Fibroblast of pulmonary artery (primary cell): ENCODE data around the gene SERPINB4.
A peak's percentile ranks its signal among the peaks of the same experiment; 100 is the strongest.
"Not testable (repeated sequence)": the region's sequence is repeated elsewhere in the genome, so short reads cannot be mapped to it uniquely, and the experiment has no call there.

Source experiments
- DNase-seq: peaks from one replicate; pipeline ENCODE4 v3.0.0-alpha.2; 2010; ENCODE audit warnings: low read depth
- H3K4me3 ChIP-seq: replicated peaks from 2 replicates; pipeline ENCODE4 v1.5.1; 2011; ENCODE audit warnings: low read depth, mild to moderate bottlenecking, control low read depth, low read length, moderate library complexity
- TF ChIP-seq, protein P1 (sequence below): IDR thresholded peaks from 2 replicates; pipeline ENCODE4 v1.5.1; 2011; ENCODE audit warnings: mild to moderate bottlenecking, control low read depth, low read length, inconsistent platforms; ENCODE audit errors: missing control alignments

The SERPINB4 gene

DNA sequence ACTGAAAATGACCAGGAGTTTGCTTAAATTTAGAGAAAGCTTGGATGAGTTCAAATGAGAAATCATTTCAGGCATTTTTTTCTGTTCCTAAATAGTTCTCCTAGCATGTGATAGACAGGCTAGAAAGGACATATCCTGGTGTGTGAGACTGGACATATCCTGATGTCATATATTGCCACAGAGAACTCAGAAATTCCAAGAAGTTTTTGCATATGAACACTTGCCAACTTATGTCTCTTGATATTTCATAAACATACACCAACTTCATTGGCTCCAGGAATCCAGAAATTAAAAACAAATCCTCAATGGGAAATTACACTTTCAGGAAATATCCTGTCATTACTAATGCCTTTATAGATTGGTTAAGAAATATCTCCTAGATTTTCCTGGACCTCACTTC is 2.9 kb upstream of the SERPINB4 start:
- no peak overlapping the region for H3K4me3 ChIP-seq
- peak; percentile 9 for DNase-seq

DNA sequence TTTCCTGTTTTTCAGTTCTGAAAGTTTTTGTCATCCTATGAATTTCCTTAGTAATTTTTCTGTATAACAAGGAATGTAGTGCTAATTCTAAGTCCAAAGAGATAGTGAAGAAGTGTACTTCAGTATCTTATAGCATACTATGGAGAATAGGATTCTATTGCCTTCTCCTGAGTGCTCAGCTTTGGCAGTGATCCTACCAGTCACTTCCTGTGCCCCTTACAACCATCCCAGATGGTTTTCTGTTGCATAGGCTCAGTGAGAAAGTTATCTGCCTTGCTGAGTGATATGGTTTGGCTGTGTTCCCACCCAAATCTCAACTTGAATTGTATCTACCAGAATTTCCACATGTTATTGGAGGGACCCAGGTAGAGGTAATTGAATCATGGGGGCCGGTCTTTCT is 638 bp upstream of the SERPINB4 start:
- not testable (repeated sequence) for H3K4me3 ChIP-seq, DNase-seq

More for the DNA sequence above, 2.9 kb upstream of the SERPINB4 start:
- TF ChIP-seq, protein P1, sequence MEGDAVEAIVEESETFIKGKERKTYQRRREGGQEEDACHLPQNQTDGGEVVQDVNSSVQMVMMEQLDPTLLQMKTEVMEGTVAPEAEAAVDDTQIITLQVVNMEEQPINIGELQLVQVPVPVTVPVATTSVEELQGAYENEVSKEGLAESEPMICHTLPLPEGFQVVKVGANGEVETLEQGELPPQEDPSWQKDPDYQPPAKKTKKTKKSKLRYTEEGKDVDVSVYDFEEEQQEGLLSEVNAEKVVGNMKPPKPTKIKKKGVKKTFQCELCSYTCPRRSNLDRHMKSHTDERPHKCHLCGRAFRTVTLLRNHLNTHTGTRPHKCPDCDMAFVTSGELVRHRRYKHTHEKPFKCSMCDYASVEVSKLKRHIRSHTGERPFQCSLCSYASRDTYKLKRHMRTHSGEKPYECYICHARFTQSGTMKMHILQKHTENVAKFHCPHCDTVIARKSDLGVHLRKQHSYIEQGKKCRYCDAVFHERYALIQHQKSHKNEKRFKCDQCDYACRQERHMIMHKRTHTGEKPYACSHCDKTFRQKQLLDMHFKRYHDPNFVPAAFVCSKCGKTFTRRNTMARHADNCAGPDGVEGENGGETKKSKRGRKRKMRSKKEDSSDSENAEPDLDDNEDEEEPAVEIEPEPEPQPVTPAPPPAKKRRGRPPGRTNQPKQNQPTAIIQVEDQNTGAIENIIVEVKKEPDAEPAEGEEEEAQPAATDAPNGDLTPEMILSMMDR = no peak

DNA sequence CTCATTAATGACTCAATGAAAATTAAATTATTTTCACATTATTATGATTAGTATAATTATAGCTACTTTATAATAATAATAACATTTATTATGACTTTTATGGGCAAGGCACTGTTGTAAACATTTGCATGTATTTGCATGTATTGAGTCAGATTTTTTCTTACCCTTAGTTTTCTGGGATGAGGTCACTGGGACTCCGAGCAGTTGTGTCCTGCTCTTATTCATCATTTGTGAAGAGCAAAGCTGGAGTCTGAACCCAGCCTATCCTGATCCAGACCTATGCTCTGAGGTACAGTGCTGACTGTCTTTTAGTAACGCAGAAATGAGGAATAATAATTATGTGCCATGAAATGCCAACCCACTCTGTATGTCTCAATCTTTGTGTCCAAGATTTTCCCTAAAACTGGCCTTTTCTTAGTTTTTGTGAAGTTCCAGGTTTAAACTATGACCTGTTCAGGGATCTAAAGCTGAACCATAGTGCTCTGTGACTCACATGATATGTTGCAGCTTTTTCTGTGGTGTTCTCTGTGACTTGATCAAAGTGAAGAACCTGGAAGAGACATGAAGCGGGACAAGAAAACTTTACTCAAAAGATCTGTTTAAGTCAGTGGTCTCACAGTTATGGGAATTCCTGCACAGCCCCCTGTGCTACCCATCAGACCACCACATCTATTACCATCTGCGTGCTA is 1.2 kb downstream of the SERPINB4 start:
- H3K4me3 ChIP-seq, DNase-seq: not testable (repeated sequence)

DNA sequence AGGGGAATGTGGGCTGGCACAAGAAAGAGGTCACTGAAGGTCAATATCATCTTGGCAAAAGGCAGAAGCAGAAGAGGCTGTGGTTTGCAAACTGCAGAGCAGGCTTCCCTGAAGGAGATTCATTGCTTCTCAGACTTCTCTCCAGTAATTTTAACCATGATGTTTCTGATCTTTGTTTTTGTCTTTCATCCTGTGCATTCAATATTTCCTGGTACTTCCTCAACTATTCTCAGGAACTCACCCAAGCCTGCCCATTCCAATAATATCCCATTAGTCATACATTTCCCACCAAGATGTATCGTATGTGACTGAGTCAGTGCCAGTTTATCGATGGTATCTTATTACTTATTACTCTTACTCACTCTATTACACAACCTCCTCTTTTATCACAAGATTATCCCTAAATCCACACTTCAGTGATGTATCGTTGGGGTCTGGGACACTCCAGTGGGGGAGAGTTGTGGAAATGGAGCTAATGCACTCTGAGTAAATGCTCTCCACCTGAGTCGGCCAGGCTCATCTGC is 2.8 kb downstream of the SERPINB4 start:
- DNase-seq, H3K4me3 ChIP-seq: not testable (repeated sequence)

DNA sequence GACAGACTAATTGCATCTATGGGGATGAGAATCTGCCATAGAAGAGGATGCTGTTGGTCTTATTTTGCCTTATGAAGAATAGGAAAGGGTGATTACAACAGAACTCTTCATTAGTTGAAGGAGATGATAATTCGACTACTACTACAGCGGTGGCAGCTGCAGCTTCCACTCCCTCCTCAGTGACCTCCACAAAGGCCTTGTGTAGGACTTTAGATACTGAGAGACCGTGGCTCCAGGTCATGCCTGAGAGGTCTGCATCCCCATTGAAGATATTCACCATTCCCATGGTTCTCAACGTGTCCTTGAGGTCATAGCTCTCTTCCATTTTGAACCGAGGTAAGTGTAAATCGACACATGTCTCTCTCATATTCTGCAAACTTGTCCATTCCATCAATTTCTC is 6.4 kb downstream of the SERPINB4 start:
- TF ChIP-seq, protein P1 = no peak
- no peak overlapping the region for H3K4me3 ChIP-seq
- no peak for DNase-seq

DNA sequence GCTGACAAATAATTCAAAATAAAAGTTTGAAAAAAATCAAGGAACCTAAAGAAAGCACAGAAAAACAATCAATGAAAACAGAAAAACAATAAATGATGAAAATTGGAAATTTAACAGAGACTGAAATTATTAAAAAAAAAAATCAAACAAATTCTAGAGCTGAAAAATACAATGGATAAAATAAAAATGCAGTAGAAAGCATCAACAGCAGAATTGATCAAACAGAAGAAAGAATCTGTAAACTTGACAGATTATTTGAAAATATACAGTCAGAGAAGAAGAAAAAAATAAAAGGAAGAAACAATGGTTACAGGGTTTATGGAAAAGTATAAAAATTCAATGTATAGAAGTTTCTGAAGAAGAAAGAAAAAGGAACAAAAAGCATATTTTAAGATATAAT is 16.2 kb downstream of the SERPINB4 start:
- DNase-seq = no peak
- TF ChIP-seq, protein P1 = no peak
- H3K4me3 ChIP-seq = no peak overlapping the region

DNA sequence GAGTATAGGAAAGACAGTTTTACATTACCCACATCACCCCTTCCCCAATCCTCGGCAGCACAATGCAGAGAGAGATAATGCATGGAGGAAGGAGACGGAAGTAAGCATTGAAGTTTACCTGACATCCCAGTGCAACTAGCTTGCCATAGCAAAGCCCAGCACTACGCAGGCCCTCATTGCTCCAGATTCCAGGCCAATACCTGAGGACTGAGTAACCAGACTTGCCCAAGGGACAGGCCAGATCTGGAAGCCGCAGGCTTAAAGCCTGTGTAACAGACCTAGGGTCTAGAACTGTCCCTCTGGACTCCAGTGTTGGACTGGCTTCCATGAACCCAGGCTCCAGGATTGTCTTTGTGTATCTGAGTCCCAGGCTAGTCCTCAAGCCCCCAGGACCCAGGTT is 17.6 kb downstream of the SERPINB4 start:
- TF ChIP-seq, protein P1 = no peak
- DNase-seq = no peak
- no peak overlapping the region for H3K4me3 ChIP-seq

DNA sequence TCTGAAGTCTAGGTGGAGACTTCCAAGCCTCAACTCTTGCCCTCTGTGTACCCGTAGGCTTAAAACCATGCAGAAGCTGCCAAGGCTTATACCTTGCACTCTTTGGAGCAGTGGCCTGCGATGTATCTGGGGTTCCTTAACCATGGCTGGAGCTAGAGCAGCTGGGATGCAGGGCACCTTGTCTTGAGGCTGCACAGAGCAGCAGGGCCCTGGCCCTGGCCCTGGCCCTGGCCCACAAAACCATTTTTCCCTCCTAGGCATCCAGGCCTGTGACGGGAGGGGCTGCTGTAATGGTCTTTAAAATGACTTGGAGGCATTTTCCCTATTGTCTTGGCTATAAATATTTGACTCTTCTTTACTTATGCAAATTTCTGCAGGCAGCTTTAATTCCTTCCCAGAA is 19.2 kb downstream of the SERPINB4 start:
- no peak overlapping the region for H3K4me3 ChIP-seq
- TF ChIP-seq, protein P1 = no peak
- no peak for DNase-seq
